Kidney (tissue), 14 donors: ENCODE data around the gene LHX8. TPM values are rescaled to one million over a fixed set of nuclear protein-coding genes. Genes with fewer than 3 reads are reported as not detected.

Experiments used
- DNase-seq, 5 donors: peaks; one replicate each; pipeline ENCODE4 v3.0.0-alpha.2; 2013 to 2020
- FAIRE-seq: peaks from 2 replicates; lab custom pipeline; 2012; peaks lifted over from hg19 to GRCh38; lab: Jason Lieb, UNC
- H3K27ac ChIP-seq, 2 donors: one replicate each; pipeline ENCODE4 v1.7.0; 2013; ENCODE audit warnings: low read depth in 2 of 2, low read length in 2 of 2, inconsistent platforms in 1 of 2
- H3K27me3 ChIP-seq: one replicate; pipeline ENCODE4 v1.7.1; 2013; ENCODE audit warnings: low read length, inconsistent platforms; ENCODE audit not compliant: control insufficient read depth, insufficient read depth
- H3K36me3 ChIP-seq, 3 donors: one replicate each; pipeline versions ENCODE4 v1.7.0 to v1.7.1; 2013; ENCODE audit warnings: low read length in 3 of 3, control low read depth in 1 of 3, inconsistent platforms in 1 of 3; ENCODE audit not compliant: insufficient read depth in 3 of 3, control insufficient read depth in 2 of 3
- H3K4me1 ChIP-seq, 3 donors: one replicate each; pipeline versions ENCODE4 v1.7.0 to v1.7.1; 2013; ENCODE audit warnings: low read length in 3 of 3, inconsistent platforms in 1 of 3, low read depth in 1 of 3; ENCODE audit not compliant: control insufficient read depth in 2 of 3, insufficient read depth in 2 of 3
- H3K4me3 ChIP-seq, 3 donors: one replicate each; pipeline versions ENCODE4 v1.7.0 to v1.8.1; 2013; ENCODE audit warnings: low read length in 3 of 3, control low read depth in 1 of 3, inconsistent platforms in 1 of 3
- H3K9ac ChIP-seq, 3 donors: one replicate each; pipeline versions ENCODE4 v1.7.0 to v1.7.1; 2013; ENCODE audit warnings: low read length in 3 of 3, control low read depth in 1 of 3, inconsistent platforms in 1 of 3
- H3K9me3 ChIP-seq, 3 donors: one replicate each; pipeline versions ENCODE4 v1.7.0 to v1.7.1; 2013; ENCODE audit warnings: low read length in 3 of 3, control low read depth in 1 of 3, inconsistent platforms in 1 of 3; ENCODE audit not compliant: control insufficient read depth in 2 of 3, insufficient read depth in 1 of 3
- intact Hi-C: fragments of 100-400 bp; cut with DNase I; formaldehyde crosslinking; loops from one replicate; pipeline ENCODE4 v1.11.1; 2022
- polyA plus RNA-seq: library from polyadenylated mRNA; stranded (reverse); fragments of 350-450 nt; fragmentation: Illumina TruSeq; extraction: RNeasy Lipid Tissue Mini Kit (QIAGEN cat#74804); gene quantifications from one replicate; pipeline ENCODE4 v1.2.3, GENCODE V29; 2014; ENCODE audit warnings: low read depth, low replicate concordance; ENCODE audit not compliant: insufficient read depth
- total RNA-seq: library from RNA; stranded (reverse); fragmentation: NEBNext Ultra II Directional; extraction: Animal tissue kit (Norgen Biotek cat#: 25700); gene quantifications from one replicate; pipeline ENCODE4 v1.2.1, GENCODE V29; 2021
- TF ChIP-seq, protein P1 (sequence below): IDR thresholded peaks from 3 replicates; pipeline ENCODE4 v1.5.1; 2012; ENCODE audit warnings: mild to moderate bottlenecking, moderate library complexity, borderline replicate concordance; ENCODE audit not compliant: insufficient read depth; ENCODE audit errors: extremely low read depth
- donor health status: control.
- donor health status: control.
- donor health status: control.
- donor health status: control.
- donor health status: control.
- donor health status: DM: yes; HTN: yes; CAD: no.
- donor health status: Normal renal cell carcinoma (clear cell type).

LHX8 gene
- total and polyA plus RNA-seq, 2 donors from 2014 or later, result not detected

DNA sequence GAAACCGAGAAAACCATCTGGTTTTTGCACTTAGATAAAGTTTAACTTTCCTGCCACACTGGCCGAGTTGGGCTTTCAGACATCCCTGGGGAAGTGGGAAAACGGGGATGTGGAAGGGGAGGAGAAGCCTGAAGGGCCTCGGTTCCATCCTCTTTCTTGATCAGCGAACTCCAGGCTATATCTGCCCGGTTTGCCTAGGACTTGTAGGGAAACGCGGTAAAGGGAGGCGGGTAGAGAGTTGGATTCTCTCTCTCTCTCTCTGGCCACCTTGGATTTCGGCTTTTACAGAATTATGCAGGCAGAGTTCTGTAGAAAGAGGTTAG is 4.6 kb upstream of the LHX8 start:
- peaks cover 89% of the 10 kb centered on the region for H3K27me3 ChIP-seq

DNA sequence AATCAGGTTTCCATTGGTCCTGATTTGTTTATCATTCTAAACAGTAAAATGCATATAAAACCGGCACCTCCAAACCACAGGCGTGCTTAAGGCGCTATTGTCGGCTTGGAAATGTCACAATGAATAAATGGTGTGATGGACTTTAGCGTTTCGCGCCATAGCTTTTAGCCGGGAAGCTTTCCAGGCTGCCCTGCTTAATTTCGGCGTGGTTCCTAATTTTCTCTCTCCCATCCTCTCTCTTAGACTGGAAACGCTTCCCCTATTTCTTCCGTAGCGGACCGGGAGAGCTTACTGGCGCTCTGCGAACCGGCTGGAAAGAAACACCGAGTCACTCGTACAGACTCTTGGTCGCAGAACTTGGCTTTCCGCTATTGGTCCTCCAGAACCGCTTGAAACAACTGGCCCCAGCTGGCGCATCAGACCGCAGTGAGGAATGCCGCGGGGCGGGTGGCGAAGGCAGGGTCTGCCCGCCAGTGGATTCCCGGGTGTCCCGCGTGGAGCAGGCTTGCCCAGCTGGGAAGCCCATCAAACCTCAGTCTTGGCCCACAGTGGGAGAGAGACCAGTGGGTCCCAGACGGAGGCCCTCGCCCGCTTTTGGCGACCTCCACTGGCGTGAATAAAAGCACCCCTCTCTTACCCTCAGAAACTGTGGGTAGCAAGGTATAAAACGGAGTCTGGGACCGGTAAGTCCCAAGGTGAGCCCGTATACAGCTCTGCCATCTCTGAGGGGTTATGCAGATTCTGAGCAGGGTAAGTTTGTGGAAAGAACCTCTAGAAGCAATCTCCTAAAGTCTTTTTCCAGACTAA is 4.0 kb upstream of the LHX8 start:
- Histone ChIP-seq H3K27me3 (peaks cover 90% of the 10 kb centered on the region), H3K36me3 (no peaks in the 10 kb centered on the region), H3K9ac (no peak overlapping the region), H3K9me3 (no peaks in the 10 kb centered on the region), H3K4me1 (peaks cover 0 to 4% (median 4%) of the 10 kb centered on the region in 3 donors), H3K27ac (no peak overlapping the region), H3K4me3 (no peak overlapping the region)
- FAIRE-seq (no peak), DNase-seq (peak in 4 of 5 donors; percentile 34 to 44 (median 42))
- TF ChIP-seq, protein P1, sequence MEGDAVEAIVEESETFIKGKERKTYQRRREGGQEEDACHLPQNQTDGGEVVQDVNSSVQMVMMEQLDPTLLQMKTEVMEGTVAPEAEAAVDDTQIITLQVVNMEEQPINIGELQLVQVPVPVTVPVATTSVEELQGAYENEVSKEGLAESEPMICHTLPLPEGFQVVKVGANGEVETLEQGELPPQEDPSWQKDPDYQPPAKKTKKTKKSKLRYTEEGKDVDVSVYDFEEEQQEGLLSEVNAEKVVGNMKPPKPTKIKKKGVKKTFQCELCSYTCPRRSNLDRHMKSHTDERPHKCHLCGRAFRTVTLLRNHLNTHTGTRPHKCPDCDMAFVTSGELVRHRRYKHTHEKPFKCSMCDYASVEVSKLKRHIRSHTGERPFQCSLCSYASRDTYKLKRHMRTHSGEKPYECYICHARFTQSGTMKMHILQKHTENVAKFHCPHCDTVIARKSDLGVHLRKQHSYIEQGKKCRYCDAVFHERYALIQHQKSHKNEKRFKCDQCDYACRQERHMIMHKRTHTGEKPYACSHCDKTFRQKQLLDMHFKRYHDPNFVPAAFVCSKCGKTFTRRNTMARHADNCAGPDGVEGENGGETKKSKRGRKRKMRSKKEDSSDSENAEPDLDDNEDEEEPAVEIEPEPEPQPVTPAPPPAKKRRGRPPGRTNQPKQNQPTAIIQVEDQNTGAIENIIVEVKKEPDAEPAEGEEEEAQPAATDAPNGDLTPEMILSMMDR, result no peak
- intact Hi-C loops, result no loop called here

More for the DNA sequence above, 4.6 kb upstream of the LHX8 start:
- intact Hi-C loops, result no loop called here
- H3K9ac ChIP-seq, result no peak overlapping the region
- FAIRE-seq (no peak), DNase-seq (peak in 1 of 5 donors; percentile 9)
- TF ChIP-seq, protein P1, result no peak
- H3K4me1 ChIP-seq, result peaks cover 0 to 4% (median 0%) of the 10 kb centered on the region in 3 donors
- no peak overlapping the region for H3K4me3 ChIP-seq
- H3K36me3 ChIP-seq, result no peaks in the 10 kb centered on the region
- no peaks in the 10 kb centered on the region for H3K9me3 ChIP-seq
- no peak overlapping the region for H3K27ac ChIP-seq

DNA sequence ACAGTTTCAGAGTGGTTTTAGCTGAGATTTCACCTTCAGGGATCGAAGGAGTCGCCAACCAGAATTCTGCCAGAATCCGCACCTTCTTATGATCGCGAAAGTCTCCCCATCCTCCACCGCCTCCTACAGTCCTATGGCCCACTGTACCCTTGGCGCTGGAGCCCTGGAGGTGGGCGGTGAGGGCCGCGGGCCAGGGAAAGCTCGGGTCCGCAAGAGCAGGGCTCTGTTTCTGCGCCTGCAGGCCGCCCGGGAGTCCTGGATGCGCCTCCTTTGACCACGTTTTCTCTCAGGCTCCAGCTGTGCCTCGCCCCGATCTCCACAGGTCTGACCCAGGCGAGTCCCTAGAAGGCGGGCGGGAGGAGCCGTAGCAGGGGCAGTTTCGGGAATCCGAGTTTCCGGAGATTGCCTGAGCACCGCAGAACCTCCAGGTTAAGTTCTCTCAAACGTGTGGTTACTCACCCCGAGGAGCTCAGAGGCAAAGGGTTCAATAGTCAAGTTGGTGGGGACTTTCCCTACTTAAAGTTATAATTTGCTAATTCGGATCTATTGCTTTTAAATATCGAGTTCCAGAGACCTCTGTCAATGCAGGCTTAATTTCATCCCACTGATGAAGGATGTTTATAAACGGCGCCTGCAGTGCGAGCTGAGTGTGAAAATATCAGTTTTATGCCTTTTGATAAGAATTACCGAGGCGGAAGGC is 3.2 kb upstream of the LHX8 start:
- peaks cover 0 to 7% (median 4%) of the 10 kb centered on the region in 3 donors for H3K4me1 ChIP-seq
- H3K9ac ChIP-seq, result no peak overlapping the region
- peak in 3 of 5 donors; percentile 24 to 45 (median 31) for DNase-seq
- no peak overlapping the region for H3K27ac ChIP-seq
- TF ChIP-seq, protein P1, result no peak
- intact Hi-C loops, result no loop called here
- peaks cover 96% of the 10 kb centered on the region for H3K27me3 ChIP-seq
- H3K9me3 ChIP-seq, result no peaks in the 10 kb centered on the region
- H3K4me3 ChIP-seq, result no peak overlapping the region
- FAIRE-seq, result no peak
- H3K36me3 ChIP-seq, result no peaks in the 10 kb centered on the region
